ACC112 (cell line): Measurements from ENCODE around the gene FAM167B.
"Not testable (repeated sequence)": the region's sequence is repeated elsewhere in the genome, so short reads cannot be mapped to it uniquely, and the experiment has no call there.

ENCODE experiments used
- H2AFZ ChIP-seq: fragments of 200-600 bp; sonication (generic); one replicate; pipeline ENCODE4 v1.6.0; 2017; ENCODE audit warnings: antibody characterized with exemption, low read length; ENCODE audit not compliant: unreplicated experiment
- H3K27ac ChIP-seq: fragments of 200-600 bp; sonication (generic); 2 replicates; pipeline ENCODE4 v1.5.1; 2014; ENCODE audit warnings: low read depth, mild to moderate bottlenecking, antibody characterized with exemption, low read length, moderate library complexity
- H3K27me3 ChIP-seq: fragments of 200-600 bp; sonication (generic); 2 replicates; pipeline ENCODE4 v1.6.1; 2014; ENCODE audit warnings: mild to moderate bottlenecking, antibody characterized with exemption, low read length, moderate library complexity, mixed read lengths; ENCODE audit not compliant: insufficient read depth
- H3K36me3 ChIP-seq: fragments of 200-600 bp; sonication (generic); 2 replicates; pipeline ENCODE4 v1.6.1; 2016; ENCODE audit warnings: mild to moderate bottlenecking, antibody characterized with exemption, low read length, moderate library complexity, mixed read lengths; ENCODE audit not compliant: insufficient read depth
- H3K4me1 ChIP-seq: fragments of 200-600 bp; sonication (generic); one replicate; pipeline ENCODE4 v1.6.1; 2016; ENCODE audit warnings: low read length, mixed read lengths; ENCODE audit not compliant: insufficient read depth, unreplicated experiment, control insufficient read depth
- H3K4me3 ChIP-seq: fragments of 200-600 bp; sonication (generic); 2 replicates; pipeline ENCODE4 v1.5.1; 2014; ENCODE audit warnings: mild to moderate bottlenecking, low read depth, low read length
- H3K79me2 ChIP-seq: fragments of 200-600 bp; sonication (generic); one replicate; pipeline ENCODE4 v1.6.0; 2016; ENCODE audit warnings: low read length; ENCODE audit not compliant: control insufficient read depth, unreplicated experiment, insufficient read depth

FAM167B gene

DNA sequence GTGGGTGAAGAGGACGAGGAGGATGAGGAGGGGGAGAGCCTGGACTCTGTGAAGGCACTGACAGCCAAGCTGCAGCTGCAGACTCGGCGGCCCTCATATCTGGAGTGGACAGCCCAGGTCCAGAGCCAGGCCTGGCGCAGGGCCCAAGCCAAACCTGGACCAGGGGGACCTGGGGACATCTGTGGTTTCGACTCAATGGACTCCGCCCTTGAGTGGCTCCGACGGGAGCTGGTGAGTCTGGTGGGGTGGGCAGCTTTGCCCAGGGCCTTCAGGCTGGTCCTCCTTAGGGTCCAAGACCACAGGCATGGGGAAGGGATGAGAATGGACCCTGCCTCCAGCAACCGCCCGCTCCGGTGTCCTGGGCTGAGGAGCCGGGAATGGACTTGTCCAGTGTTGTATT lies 430 bp downstream of the FAM167B start:
- H3K36me3 ChIP-seq = no peaks in the 10 kb centered on the region
- H2AFZ ChIP-seq = no peak overlapping the region
- peaks cover 13% of the 10 kb centered on the region for H3K4me1 ChIP-seq
- H3K4me3 ChIP-seq = no peak overlapping the region
- no peaks in the 10 kb centered on the region for H3K27me3 ChIP-seq
- H3K79me2 ChIP-seq = no peaks in the 10 kb centered on the region
- H3K27ac ChIP-seq = no peak overlapping the region

DNA sequence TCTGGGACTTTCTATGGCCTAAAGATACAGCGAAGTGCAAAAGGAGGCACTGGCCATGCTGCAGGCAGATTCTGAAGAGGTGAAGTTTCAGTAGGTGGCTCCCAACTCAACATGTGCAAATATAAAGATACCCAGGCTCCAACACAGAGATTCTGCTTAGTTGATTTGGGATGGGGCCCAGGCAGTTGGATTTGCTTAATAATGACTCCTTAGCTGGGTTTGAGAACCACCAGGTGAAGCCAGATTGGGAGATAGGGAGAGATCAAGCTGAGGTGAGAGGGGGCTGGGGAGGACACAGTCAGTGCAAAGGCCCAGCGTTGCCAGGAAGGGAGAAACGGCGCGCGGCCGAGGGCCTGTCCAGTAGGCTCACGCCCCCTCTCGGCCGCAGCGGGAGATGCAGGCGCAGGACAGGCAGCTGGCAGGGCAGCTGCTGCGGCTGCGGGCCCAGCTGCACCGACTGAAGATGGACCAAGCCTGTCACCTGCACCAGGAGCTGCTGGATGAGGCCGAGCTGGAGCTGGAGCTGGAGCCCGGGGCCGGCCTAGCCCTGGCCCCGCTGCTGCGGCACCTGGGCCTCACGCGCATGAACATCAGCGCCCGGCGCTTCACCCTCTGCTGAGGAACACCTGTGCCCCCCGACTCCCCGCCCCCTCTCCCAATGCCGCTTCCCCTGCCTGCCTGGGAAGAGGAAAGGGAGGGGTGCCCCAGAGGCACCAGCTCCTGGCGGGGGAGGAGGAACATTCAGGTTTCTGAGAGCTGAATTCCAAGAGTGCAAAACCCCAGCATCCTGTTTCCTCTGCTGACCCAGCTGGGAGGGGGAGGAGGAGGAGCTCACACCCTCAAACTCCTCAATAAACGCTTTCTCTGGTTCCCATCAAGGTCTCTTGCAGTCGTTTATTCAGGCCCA lies 1.2 kb downstream of the FAM167B start:
- peaks cover 13% of the 10 kb centered on the region for H3K4me1 ChIP-seq
- no peak overlapping the region for H3K27ac ChIP-seq
- no peak overlapping the region for H3K4me3 ChIP-seq
- H2AFZ ChIP-seq = no peak overlapping the region
- no peaks in the 10 kb centered on the region for H3K27me3 ChIP-seq
- no peaks in the 10 kb centered on the region for H3K79me2 ChIP-seq
- no peaks in the 10 kb centered on the region for H3K36me3 ChIP-seq

DNA sequence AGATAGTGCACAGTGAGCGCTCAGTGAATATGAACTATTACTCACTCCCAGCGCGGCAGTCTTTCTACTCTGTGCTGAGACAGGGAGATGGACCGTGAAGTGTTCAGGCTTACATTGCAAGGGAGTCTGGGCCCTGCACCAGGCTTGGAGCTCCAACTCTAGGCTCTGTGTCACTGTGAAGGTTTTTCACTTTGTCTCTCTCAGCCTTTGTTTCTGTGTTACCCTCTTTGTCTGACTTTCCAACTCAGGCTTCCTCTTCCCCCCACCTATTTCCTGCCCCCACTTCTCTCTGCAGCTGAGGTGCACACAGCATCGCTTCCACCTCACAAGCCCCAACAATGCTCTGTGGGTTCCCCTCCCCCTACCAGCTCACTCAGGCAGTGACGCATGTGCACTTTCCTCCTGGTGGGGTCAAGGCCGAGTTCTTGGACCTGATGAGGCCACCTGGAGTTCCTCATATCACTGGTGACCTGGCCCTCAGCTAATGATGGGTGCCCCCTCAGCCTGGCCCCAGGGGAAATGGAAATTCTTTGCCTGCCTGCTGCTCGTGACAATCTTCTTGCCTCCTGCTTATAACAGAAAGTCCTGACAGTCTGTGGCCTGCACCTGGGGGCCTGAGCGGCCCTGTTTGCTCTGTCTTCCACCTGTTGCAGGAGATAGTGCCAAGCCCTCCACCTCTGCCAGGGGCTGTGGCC lies 3.0 kb downstream of the FAM167B start:
- H3K4me3 ChIP-seq = no peak overlapping the region
- H3K27ac ChIP-seq = no peak overlapping the region
- no peaks in the 10 kb centered on the region for H3K79me2 ChIP-seq
- no peaks in the 10 kb centered on the region for H3K36me3 ChIP-seq
- H3K27me3 ChIP-seq = no peaks in the 10 kb centered on the region
- peaks cover 13% of the 10 kb centered on the region for H3K4me1 ChIP-seq
- no peak overlapping the region for H2AFZ ChIP-seq

DNA sequence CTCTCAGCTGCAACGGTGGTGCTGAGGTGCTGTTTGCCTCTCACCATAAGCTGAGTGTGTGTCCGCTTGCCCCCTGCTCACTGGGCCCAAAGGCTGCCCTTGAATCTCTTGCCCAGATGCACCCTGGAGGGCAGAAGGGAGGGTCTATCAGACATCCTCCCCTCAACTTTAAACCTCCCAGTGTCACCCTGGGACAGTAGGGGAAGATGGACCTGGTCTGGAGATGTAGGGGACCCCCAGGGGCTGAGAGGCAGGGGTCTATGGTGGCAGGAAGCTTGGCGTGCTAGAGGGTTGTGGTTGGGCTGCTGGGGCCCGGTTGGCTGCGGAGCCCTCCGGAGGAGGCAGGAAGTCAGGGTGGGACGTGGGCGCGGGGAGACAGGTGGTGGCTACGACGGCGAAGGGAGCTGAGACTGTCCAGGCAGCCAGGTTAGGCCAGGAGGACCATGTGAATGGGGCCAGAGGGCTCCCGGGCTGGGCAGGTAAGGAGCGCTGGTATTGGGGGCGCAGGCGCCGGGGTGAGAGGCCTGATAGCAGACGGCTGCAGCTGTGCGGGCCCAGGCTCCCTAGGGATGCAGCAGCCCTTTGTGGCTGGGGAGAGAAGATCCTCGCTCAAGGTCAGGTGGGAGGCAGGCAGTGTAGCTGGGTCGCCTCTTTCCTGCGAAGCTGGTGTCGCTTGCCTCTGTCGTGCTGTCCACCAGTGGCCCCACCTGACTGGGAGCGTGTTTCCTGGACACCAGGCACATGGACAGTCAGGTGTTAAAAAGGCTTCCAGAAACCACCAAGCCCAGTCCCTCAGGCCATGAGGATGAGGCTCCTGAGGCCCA lies 4.1 kb downstream of the FAM167B start, which contains the start of gene LCK:
Gene LCK (plus strand): TSS at position 373 of the 824 bp plus-strand sequence. CDS start 23,065 bp downstream, outside the sequence.
- Histone ChIP-seq H3K4me1 (peaks cover 13% of the 10 kb centered on the region), H2AFZ (no peak within 1 kb of the TSS), H3K4me3 (no peak within 1 kb of the TSS), H3K27me3 (no peaks in the 10 kb centered on the region), H3K27ac (no peak within 1 kb of the TSS), H3K79me2 (no peaks in the 10 kb centered on the region), H3K36me3 (no peaks in the 10 kb centered on the region)

DNA sequence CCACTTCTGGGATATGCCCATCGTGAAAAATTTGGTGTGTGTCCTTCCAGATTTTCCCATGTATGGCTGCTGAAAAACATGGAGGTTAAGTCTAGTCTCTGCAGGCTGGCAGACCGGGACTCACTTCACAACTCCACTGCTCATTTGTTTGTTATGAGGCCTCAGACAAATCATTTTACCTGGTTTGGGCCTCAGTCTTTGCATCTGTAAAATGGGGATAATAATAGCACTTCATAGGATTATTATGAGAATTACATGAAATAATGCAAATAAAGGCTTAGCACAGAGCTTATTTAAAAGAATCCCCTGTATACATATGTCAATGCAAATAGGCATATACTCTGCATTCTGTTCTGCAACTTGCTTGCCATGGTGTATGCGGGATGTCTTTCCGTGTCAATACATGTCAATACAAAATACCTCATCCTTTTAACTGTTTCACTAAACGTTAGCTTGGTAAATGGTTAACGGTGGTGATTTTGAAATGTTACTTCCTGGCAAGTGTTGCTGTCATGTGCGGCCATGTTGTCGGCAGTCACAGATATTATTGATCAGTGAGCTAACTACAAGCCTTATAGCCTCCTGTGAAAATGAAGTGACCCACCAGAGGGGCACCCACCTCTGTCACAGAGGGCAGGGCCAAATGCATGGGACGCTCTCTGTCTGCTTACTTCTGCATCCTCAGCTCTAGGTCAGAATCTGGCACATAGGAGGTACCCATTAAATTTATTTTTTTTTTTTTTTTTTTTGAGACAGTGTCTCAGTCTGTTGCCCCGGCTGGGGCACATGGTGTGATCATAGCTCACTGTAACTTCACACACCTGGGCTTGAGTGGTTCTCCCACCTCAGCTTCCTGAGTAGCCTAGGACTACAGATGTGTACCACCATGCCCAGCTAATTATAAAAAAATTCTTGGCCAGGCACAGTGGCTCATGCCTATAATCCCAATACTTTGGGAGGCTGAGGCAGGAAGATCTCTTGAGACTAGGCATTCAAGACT lies 8.3 kb downstream of the FAM167B start:
- no peaks in the 10 kb centered on the region for H3K79me2 ChIP-seq

DNA sequence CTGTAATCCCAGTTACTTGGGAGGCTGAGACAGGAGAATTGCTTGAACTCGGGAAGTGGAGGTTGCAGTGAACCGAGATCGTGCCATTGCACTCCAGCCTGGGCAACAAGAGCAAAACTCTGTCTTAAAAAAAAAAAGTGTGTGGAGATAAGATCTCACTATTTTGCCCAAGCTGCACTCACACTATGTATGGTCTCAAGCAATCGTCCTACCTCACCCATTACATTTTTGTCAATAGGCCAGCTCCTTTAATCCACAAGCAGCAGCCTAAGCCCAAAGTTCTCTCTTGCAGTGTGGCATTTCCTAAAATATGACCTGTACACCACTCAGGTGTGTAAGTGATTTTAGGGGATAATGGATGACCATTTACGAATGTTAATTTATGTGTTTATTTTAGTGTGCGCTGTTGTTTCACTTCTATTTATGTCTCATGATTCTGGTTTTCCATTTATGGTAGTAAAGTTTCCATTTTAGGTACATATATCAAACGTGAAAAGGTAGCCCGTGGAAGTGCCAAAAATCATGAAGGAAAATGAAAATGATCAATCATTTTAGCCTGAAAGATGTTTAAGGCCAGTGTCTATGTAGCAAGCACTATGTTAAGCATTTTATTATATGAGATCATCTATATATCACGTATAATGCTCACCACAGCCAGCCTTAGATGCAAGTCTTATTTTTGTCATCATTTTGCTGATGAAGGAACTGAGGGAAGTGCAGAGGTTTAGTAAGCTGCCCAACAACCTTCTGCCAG lies 9.6 kb downstream of the FAM167B start:
- no peak overlapping the region for H3K4me3 ChIP-seq
- no peak overlapping the region for H2AFZ ChIP-seq
- no peak overlapping the region for H3K27ac ChIP-seq
- H3K79me2 ChIP-seq = no peaks in the 10 kb centered on the region
- H3K27me3 ChIP-seq = no peaks in the 10 kb centered on the region
- H3K4me1 ChIP-seq = no peaks in the 10 kb centered on the region
- H3K36me3 ChIP-seq = no peaks in the 10 kb centered on the region

More for the DNA sequence above, 8.3 kb downstream of the FAM167B start:
- Histone ChIP-seq H3K4me1 (no peaks in the 10 kb centered on the region), H2AFZ (no peak overlapping the region), H3K4me3 (no peak overlapping the region), H3K36me3 (no peaks in the 10 kb centered on the region), H3K27ac (no peak overlapping the region), H3K27me3 (no peaks in the 10 kb centered on the region)

DNA sequence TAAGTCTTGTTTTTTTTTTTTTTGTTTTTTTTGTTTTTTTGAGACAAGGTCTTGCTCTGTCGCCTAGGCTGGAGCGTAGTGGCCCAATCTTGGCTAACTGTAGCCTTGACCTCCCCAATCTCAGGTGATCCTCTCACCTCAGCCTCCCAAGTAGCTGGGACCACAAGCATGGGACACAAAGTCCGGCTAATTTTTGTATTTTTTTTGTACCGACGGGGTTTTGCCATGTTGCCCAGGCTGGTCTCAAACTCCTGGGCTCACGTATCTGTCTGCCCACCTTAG lies 10.1 kb downstream of the FAM167B start:
- Histone ChIP-seq H3K79me2 (no peaks in the 10 kb centered on the region), H3K36me3 (no peaks in the 10 kb centered on the region), H2AFZ (no peak overlapping the region), H3K27me3 (no peaks in the 10 kb centered on the region), H3K4me3 (no peak overlapping the region), H3K4me1 (no peaks in the 10 kb centered on the region), H3K27ac (no peak overlapping the region)

DNA sequence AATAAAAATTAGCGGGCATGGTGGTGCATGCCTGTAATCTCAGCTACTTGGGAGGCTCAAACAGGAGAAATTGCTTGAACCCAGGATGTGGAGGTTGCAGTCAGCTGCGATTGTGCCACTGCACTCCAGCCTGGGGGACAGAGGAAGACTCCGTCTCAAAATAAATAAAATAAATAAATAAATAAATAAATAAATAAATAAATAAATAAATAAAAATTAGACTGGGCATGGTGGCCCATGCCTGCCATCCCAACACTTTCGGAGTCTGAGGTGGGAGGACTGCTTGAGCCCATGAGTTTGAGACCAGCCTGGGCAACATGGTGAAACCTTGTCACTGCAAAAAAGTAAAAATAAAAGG lies 16.2 kb downstream of the FAM167B start:
- H3K4me3 ChIP-seq, H2AFZ ChIP-seq, H3K36me3 ChIP-seq, H3K79me2 ChIP-seq, H3K27me3 ChIP-seq, H3K27ac ChIP-seq, H3K4me1 ChIP-seq: not testable (repeated sequence)

DNA sequence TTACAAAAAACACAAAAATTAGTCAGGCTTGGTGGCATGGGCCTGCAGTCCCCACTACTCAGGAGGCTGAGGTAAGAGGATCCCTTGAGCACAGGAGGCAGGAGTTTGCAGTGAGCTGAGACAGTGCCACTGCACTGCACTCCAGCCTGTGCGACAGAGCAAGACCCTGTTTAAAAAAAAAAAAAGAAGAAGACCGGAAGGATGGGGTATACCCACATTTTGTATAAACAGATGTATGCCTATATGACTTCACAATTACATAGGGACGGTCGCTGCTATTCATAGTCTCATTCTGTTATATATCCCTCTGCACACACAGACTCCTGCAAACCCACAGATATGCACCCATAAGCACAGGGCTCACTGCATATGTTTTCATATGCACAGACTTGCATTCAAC lies 16.7 kb downstream of the FAM167B start:
- H3K36me3 ChIP-seq = no peaks in the 10 kb centered on the region
- no peak overlapping the region for H3K4me3 ChIP-seq
- H2AFZ ChIP-seq = no peak overlapping the region
- H3K27me3 ChIP-seq = no peaks in the 10 kb centered on the region
- peaks cover 8% of the 10 kb centered on the region for H3K4me1 ChIP-seq
- no peaks in the 10 kb centered on the region for H3K79me2 ChIP-seq
- no peak overlapping the region for H3K27ac ChIP-seq
